ENCODE data around the gene SDHC.
"Not testable (repeated sequence)": the region's sequence is repeated elsewhere in the genome, so short reads cannot be mapped to it uniquely, and the experiment has no call there.

The SDHC gene

DNA sequence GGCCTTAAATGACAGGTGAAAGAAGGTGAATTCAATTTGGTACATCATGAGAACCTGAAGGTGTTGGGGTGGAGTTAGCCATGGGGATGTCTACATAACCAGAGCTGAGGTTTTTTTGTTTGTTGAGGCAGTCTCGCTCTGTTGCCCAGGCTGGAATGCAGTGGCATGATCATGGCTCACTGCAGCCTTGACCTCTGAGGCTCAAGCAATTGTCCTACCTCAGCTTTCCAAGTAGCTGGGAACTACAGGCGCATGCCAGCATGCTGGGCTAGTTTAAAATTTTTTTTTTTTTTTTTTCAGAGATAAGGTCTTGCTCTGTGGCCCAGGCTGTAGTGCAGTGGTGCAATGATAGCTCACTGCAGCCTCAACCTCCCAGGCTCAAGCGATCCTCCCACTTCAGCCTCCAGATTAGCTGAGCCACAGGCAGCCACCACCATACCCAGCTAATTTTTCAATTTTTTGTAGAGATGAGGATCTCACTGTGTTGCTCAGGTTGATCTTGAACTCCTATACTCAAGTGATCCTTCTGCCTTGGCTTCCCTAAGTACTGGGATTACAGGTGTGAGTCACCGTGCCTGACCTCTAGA, 2.5 kb upstream of the SDHC start:
- no peak for DNase-seq

DNA sequence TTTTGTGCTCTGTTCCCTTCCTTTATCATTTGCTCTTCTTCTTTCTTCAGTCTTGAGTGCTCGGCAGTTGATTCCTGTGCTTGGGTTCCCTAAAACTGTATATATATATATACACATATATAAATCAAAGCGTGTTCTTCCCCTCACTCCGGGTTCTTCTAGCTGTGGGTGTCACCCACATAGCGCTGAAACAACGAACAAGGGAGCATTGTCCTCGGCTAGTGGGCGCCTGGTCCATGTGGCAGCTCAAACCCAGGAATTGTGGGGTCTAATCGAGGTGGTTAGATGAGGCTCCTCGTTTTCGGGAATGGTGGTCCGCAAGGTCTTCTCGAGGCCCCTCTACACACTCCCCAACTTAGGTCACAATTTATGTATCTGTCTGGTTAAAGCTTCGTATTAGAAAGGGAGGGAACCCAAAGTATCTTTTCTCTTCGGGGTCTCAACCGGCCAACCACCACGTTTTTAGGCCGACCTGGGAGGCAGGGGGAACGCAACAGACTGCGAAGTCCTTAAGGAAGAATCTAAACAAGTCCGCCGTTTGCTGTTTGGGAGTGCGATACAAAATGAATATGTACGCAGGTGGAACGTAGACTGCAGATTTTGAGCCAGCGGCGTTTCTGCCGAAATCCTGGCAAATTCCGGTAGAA, 504 bp upstream of the SDHC start:
- DNase-seq = no peak

DNA sequence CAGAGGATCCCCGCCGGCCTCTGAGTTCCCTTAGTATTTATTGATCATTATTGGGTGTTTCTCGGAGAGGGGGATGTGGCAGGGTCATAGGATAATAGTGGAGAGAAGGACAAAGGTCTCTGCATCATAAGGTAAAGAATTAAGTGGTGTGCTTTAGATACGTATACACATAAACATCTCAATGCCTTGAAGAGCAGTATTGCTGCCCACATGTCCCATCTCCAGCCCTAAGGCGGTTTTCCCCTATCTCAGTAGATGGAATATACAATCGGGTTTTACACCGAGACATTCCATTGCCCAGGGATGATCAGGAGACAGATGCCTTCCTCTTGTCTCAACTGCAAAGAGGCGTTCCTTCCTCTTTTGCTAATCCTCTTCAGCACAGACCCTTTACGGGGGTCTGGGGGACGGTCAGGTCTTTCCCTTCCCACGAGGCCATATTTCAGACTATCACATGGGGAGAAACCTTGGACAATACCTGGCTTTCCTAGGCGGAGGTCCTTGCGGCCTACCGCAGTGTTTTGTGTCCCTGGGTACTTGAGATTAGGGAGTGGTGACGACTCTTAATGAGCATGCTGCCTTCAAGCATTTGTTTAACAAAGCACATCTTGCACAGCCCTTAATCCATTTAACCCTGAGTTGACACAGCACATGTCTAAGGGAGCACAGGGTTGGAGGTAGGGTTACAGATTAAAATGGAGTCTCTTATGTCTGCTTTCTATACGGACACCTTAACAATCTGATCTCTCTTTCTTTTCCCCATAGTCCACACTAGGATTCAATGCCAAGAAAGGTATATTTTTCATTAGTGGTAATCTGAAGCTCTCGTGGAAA, 1.9 kb downstream of the SDHC start:
- DNase-seq = not testable (repeated sequence)

DNA sequence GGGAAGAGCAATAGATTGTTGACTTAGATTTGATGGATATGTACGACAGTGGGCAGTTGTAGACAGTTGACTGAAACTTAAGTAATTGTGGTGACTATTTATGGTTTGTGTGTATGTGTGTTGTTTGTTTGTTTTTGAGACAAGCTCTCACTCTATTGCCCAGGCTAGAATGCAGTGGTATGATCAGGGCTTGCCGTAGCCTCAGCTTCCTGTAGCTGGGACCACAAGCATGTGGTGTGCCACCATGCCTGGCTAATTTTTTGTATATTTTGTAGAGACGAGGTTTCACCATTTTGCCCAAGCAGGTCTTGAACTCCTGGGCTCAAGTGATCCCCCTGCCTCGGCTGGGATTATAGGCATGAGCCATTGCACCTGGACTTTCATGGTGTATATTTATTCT, 9.8 kb downstream of the SDHC start:
- DNase-seq = no peak

DNA sequence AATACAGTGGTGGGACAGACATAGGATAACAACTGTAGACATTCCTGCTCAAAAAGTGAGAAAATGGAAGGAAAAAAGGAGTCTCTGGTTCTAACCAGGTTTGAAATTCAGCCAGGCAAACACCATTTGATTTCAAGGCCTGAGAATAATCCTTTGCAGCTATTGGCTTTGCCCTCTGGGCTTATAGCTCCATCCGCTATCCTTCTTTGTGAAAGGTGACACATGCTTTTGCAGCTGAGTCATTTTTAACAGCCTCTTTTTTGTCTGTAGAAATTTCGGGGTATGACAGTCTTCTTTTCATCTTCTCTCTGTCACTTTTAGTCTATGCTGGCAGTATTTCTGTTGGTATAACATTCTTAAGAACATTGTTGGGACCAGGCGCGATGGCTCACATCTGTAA, 16.2 kb downstream of the SDHC start:
- DNase-seq = no peak

DNA sequence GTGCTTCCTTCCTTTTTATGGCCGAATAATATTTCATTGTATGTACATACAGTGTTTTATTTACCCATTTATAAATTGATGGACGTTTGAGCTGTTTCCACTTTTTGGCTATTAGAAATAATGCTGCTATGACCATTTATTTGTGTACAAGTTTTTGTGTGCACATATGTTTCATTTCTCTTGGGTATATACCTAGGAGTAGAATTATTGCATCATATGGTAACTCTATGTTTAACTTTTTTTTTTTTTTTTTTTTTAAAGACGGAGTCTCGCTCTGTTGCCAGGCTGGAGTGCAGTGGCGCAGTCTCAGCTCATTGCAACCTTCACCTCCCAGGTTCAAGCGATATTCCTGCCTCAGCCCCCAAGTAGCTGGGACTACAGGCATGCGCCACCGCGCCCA, 19.0 kb downstream of the SDHC start:
- no peak for DNase-seq

DNA sequence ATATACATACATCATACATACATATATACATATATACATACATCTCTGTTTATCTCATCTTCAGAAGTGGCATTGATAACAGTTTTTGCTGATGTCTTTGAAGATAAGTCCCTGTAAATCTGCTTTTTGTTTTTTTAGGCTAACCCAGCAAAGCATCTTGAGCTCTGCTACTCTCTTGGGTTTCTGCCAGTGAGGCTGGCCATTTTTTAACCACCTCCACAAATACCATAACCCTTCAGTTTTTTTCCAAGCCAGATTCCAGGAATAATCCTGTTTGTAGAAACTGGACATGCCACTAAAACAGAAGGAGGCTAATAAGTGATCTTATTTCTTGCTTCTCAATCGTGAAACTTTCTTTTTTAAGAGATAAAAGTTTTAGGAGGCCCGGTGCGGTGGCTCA, 21.6 kb downstream of the SDHC start:
- no peak for DNase-seq

DNA sequence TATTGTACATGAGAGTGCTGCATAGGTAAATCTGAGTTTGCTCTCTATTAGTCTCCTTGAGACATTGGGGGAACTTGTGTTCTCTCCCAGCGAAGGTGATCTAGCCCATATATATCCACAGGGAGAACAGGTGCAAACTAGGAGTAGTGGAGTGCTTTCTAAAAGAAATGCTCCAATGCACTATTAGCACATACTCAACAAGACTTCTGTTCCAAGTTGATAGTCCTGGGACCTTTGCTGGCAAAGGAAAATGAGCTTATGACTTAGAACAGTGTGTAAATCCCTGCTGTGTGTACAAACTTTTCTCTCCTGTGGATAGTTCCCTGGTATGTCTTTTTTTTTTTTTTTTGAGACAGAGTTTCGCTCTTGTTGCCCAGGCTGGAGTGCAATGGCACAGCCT, 28.0 kb downstream of the SDHC start:
- no peak for DNase-seq

DNA sequence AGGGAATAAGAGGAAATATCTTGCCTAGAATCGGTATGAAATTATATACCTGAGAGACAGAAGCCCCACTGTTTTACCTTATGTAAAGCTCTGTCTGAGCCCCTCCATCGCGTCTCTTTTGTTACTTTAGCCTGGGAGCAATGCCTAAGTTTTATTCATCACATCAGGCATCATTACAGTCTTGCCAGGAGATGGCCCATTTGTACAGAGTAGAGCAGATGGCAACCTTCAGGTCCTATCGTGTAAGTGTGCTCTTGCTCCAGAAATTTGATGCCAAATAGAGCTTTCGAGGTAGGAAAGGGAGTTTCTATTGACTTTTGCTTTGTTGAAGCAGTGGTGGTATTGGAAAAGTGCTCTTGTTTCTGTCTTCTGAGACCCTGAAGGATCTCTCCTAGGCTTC, 28.6 kb downstream of the SDHC start:
- no peak for DNase-seq

DNA sequence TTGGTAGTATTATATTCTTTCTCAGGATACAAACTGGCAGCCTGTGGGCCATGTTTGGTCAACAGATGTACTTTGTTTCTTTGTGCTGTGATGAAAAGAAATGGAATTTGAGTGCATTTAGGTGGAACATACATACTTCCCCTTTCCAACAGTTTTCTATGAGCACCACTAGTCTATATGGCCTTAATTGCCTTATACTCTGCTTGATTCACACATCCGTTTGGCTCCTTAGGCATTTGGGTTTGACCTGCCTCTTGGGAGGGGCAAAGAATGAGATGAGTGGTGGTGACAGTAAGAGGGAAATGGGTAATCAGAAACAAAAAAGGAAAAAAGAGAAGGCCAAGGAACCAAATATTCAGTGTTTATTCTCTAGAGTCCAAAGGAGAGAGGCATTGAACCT, 36.5 kb downstream of the SDHC start:
- DNase-seq = no peak

DNA sequence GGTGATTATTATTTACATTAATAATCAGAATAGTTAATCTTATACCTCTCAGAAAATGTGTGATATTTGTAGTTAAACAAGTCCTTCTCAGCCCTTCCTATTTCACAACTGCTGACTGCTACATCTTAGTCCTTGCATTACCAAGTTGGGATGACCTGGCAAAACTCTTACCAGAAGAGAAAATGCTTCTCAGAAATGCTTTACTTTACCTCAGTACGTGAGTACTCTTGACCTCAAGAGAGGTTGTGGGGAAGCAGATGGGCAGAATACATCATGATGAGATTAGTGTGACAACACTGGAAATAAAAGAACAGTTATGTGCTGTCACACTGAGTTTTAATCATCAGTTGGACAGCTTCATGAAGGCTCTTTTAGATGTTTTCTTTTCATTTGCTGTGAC, 37.3 kb downstream of the SDHC start:
- DNase-seq = no peak

DNA sequence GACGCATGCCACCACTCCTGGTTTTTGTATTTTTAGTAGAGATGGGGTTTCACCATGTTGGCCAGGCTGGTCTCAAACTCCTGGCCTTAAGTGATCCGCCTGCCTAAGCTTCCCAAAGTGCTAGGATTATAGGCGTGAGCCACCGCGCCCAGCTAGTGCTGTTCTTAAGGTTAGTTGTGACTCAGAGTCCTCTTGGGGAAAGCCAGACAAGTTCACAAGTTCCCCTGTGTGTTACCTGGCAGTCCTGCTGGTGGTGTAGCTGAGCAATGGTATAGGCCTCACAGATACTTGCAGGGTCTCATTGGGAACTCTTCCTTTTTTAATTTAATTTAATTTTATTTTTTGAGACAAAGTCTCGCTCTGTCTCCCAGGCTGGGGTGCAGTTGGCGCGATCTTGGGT, 42.9 kb downstream of the SDHC start:
- no peak for DNase-seq

DNA sequence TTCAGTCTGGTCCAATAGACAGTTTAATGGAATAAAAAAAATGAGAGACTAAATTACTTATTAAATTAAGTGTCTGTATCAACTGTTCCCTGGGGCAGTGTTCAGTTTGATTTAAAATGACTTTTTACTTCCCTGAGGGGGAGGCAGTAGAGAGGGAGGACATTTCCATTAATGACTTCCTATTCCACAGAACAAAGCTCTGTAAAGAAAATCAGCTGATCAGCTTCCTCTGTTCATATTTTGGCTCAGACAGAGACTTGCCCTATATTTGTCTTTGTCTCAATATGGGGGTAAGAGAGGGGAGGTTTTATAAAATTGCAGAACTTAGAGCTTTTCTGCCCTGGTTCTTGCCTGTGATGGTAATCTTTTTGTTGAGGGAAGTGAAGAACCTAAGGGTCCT, 45.1 kb downstream of the SDHC start:
- DNase-seq = no peak

DNA sequence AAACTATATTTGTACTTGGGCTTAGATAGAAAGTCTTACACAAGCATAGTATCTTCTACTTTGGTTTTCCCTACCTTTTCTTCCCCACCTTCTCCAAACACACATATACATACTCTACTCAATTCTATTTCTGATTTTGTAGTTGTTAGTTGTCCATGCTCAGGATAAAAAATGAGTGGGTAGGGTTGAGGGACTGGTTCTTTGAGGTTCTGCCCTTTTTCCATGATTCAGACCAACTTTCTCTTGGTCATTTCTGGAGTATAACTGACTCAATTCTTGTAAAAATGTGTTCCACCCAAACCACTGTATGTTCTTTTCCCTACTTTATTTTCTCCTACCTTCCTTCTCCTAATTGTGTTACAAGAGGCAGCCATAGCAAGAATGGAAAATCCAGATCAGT, 50.2 kb downstream of the SDHC start:
- DNase-seq = no peak

DNA sequence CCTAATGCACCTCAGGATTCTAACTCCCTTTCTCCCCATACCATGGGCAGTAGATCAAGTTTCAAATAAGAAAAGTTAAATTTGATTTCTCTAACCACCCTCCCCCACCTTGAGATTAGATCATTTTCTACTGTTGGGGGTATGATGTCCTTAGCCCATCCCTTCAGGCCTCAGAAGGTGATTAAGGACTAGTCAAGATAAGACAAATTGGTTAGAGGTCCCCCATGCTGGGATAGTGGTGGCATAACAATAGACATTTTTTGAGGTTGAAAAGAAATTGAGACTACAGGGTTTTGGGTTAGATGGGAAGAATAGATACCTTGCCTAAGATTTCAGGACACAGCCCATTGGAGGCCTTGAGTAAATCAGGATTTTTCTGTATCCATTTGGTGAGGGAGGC, 51.0 kb downstream of the SDHC start:
- DNase-seq = no peak

DNA sequence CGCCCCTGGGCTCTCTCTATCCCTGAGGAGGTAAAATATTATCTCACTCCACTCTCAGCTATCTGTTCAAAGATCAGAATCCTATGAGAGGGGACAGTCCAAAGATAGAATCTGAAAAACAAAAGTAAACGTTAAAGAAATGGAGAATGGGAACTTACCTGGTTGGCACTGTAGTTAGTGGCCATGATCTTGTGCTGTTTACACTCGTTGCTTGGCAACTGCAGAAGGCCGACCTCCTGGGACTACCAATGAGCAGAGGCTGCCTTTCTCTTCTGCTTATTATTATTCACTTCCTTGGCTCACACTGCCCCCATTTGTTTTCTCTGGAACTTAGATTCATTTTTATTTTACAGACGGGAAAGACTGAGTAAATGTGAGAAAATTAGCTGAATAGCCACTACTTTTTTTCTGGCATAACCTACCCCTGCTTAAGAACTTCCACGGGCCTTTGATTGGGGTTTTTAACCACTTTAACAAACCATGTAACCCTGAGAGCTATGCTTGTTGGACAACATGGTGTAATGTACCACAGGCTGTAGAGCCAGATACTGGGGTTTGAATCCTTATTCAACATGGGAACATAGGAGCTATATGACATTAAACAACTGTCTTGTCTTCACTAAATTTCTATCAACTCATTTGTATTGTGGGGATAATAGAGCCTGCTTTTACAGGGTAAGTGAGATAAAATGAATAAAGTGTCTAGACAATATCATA, 53.7 kb downstream of the SDHC start, which contains the start of gene CFAP126:
Gene CFAP126 (minus strand): TSS at position 193 of the 717 bp plus-strand sequence. CDS start 8 bp downstream, at position 185.
- DNase-seq = peak; percentile 55

DNA sequence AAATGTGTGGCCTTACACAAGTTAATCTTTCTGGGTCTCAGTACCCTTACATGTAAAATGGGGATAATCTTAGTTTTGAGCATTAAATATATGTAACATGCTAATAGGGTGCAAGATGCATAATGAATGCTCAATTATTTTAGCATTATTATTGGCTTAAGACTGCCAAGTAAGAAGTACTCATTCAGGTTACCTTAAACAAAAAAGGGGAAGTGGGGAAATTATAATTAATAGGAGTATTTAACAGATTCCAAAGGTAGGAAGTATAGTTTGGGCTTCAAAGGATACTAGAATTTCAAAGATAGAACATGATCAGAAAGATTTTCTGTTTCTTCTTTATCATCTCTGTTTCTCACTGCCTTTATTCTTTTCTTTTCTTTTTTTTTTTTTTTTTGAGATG, 59.3 kb downstream of the SDHC start:
- DNase-seq = no peak

DNA sequence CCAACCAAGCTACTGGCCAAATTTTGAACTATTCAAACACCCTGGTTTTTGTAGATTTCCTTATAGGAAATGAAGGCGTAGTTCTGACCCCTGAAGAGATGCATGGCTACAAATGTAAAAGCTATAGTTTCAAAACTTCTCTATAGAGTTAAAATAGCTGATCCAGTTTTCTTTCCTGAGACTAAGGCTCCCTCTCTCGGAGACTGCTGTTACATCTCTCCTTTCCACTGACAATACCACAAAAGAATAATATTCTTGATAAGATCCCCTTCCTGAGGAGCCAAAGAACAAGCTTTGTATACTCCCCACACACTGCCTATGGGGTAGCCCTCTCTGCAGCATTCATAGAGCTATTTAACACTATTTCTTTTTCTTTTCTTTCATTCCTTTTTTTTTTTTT, 60.2 kb downstream of the SDHC start:
- no peak for DNase-seq

DNA sequence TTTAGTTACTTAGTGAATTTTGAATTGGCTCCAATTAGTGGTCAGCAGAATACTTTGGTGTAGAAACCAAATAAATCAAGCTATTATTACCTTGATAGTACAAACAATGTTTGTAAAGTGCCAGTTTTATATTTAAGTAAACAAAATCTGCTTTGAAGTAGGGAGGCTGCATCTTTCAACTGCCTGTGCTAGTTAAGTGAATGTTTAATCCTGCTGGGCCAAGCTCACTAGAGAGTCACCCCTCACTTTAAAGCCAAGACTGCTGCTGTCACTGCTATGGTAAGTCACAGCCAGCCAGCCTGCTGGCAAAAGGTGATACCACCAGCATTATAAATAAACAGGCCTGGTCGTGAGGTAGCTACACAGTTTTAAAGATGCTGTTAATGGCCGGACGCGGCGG, 63.8 kb downstream of the SDHC start:
- DNase-seq = no peak

DNA sequence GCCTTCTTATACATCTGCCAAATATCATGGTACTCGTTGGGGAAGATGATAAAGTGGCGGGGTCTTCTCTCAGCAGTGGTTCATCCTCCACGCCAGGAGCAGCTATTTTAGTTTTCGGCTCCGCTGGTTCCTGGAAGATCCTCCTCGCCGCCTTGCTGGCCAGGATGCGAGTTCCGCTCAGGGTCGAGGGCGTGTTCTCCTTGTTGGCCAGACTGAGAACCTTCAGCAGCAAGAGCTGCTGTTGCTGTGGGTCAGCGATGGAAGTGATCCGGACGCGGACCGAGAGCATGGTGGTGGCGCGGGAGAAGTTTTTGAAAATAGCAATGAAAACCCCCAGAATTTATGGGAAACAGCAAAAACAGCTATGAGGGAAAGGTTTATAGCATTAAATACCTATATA, 64.9 kb downstream of the SDHC start:
- DNase-seq = no peak

DNA sequence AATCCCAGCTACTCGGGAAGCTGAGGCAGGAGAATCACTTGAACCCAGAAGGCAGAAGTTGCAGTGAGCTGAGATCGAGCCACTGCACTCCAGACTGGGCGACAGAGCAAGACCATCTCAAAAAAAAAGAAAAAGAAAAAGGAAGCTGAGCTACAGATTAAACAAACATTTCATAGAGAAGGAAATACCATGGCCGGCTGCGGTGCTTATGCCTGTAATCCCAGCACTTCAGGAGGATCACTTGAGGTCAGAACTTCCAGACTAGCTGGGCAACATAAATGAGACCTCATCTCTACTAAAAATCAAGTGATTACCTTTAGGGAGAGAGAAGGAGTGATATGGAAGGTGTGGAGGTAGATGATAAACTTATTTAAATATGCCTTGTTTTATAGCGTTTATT, 67.5 kb downstream of the SDHC start:
- DNase-seq = no peak

DNA sequence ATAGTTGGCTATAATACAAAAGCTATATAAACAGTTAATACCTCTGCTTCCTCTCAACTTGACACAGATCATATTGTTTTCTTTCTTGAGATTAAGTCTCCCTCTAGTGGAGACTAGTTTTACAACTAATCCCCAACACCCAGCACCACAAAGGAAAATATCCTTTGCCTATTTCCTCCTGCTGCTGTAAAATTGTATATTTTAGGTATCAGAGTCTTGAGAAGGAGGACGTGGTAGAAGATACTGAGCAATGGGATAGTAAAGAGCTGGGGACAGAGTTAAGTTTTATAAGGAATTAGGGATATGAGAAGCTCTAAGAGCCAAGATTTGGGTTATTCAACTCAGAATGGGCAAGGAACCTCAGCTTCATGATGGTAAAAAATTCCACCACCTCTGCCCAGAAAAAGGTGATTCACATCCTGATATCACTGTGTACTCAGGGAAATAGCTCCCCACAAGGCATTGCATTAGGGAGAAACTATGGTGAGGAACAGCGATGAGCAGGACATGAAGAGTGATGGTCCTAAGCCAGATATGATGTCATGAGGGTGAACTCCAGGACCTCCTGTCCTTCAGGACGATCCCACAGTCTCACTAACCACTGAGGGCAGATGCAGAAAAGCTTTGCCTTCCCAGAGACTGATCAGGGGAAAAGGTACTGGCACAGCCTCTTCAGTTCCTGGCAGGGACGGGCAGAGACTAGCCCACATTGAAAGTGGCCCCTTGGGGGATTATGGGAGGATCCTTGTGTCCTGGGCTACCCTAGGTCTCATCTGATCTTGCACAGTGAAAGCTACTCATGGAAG, 68.2 kb downstream of the SDHC start:
- no peak for DNase-seq

DNA sequence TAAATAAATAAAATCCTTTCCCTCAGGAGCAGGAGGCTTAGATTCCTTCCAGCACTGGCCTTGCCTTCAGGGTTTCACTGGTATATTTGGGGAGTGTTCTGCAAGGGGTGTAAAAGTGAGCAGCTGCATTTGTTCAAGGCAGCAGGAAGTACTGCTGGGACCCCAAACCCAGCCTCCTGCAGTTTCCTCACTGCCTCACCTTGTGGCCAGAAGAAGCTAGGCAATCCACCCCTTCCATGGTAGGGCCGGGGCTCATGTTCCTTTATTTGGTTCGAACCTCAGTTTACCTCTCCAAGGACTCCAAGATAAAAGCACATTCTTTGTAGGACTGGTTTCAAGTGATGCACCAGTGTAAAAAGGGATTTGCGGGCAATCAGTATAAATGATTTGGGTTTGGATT, 74.5 kb downstream of the SDHC start:
- DNase-seq = no peak

All from CD4-positive, alpha-beta T cell treated with Interleukin-17A for 4 hours (primary cell).